ENCODE data around the gene DNAI1. TPM values are rescaled to one million over a fixed set of nuclear protein-coding genes. Genes with fewer than 3 reads are reported as not detected.

Gene DNAI1
- total and polyA plus RNA-seq, 10 donors = not detected

DNA sequence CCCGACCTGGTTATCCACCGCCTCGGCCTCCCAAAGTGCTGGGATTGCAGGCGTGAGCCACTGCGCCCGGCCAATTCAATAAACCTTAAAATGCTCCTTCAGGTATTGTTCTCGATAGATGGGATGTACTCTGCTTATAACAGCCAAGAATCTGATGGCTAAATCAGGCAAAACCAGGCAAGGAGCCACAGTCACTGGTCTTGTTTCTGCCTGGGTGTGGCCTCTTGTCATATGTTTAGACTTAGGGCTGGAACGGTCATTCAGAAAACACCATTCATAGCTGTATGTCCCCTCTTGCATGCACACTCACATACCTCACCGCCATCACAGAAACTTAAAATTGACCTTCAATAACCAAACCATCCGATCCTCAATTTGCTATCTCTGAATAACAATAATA, 8.0 kb upstream of the DNAI1 start:
- no peaks in the 10 kb centered on the region for H3K27me3 ChIP-seq (replicated peaks in 1 of 7)
- no peak overlapping the region for H3K27ac ChIP-seq
- no peak overlapping the region for H3K4me3 ChIP-seq
- peaks cover 0 to 29% (median 7%) of the 10 kb centered on the region in 6 donors for H3K4me1 ChIP-seq
- H3K36me3 ChIP-seq = no peaks in the 10 kb centered on the region
- H3K9me3 ChIP-seq = no peaks in the 10 kb centered on the region
- intact Hi-C loops (cut with DNase I; ENCODE audit: low total_unique reads) = no loop called here
- 89 to 96% (median 93%) methylated on average over 10 of the region's 10 CpGs for WGBS, 5 donors
- no peak for DNase-seq
- TF ChIP-seq CTCF (IDR thresholded peaks at IDR 0.05 in 8 of 11, conservative IDR thresholded peaks at IDR 0.05 in 3 of 11) = no peak
- TF ChIP-seq POLR2AphosphoS5 (IDR thresholded peaks at IDR 0.05) = no peak
- no peak for TF ChIP-seq POLR2A (IDR thresholded peaks at IDR 0.05)

DNA sequence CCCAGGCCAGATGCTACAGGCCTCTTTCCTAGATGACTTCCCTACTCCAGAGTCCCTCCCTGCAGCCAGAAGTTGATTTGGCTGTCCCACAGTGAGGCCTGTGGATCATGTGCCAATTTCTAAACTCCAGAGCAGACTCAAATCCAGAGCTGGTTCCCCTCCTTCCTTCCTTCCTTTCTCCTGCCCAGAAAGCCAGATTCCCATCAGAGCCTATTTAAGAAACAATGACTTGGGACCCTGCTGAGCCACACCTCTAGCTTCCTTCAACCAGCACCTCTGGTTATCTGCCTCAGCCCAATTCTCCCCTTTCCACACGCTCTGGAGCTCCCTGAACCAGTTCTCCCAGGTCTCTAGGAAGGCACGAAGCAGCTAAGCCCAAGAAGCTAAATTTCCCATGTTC, 7.5 kb upstream of the DNAI1 start:
- Histone ChIP-seq H3K27me3 (replicated peaks in 1 of 7) (no peaks in the 10 kb centered on the region), H3K27ac (no peak overlapping the region), H3K4me1 (peaks cover 0 to 34% (median 12%) of the 10 kb centered on the region in 6 donors), H3K4me3 (no peak overlapping the region), H3K36me3 (no peaks in the 10 kb centered on the region), H3K9me3 (no peaks in the 10 kb centered on the region)
- intact Hi-C loops (cut with DNase I; ENCODE audit: low total_unique reads) = no loop called here
- WGBS, 5 donors = 81 to 95% (median 84%) methylated on average over 2 of the region's 2 CpGs
- no peak for DNase-seq
- TF ChIP-seq CTCF (IDR thresholded peaks at IDR 0.05 in 8 of 11, conservative IDR thresholded peaks at IDR 0.05 in 3 of 11) = no peak
- no peak for TF ChIP-seq POLR2A (IDR thresholded peaks at IDR 0.05)
- no peak for TF ChIP-seq POLR2AphosphoS5 (IDR thresholded peaks at IDR 0.05)

GRCh38 chr9:34451545-34451944, 7.1 kb upstream of the DNAI1 start:
- no peaks in the 10 kb centered on the region for H3K36me3 ChIP-seq
- intact Hi-C loops (cut with DNase I; ENCODE audit: low total_unique reads) = no loop called here
- H3K27me3 ChIP-seq (replicated peaks in 1 of 7) = no peaks in the 10 kb centered on the region
- no peak for DNase-seq
- no peak overlapping the region for H3K4me3 ChIP-seq
- H3K27ac ChIP-seq = no peak overlapping the region
- H3K9me3 ChIP-seq = no peaks in the 10 kb centered on the region
- peaks cover 3 to 38% (median 16%) of the 10 kb centered on the region in 6 donors for H3K4me1 ChIP-seq
- TF ChIP-seq POLR2AphosphoS5 (IDR thresholded peaks at IDR 0.05) (no peak), CTCF (IDR thresholded peaks at IDR 0.05 in 8 of 11, conservative IDR thresholded peaks at IDR 0.05 in 3 of 11) (no peak), POLR2A (IDR thresholded peaks at IDR 0.05) (no peak)
- 66 to 76% (median 71%) methylated on average over 3 of the region's 3 CpGs for WGBS, 5 donors

- TF ChIP-seq CTCF (IDR thresholded peaks at IDR 0.05 in 8 of 11, conservative IDR thresholded peaks at IDR 0.05 in 3 of 11) (no peak), POLR2AphosphoS5 (IDR thresholded peaks at IDR 0.05) (no peak), POLR2A (IDR thresholded peaks at IDR 0.05) (no peak)
These were observed 6.0 kb upstream of the DNAI1 start for GRCh38 chr9:34452568-34452967.

More at GRCh38 chr9:34452568-34452967, 6.0 kb upstream of the DNAI1 start:
- intact Hi-C loops (cut with DNase I; ENCODE audit: low total_unique reads) = no loop called here
- 80 to 88% (median 82%) methylated on average over 2 of the region's 2 CpGs for WGBS, 5 donors
- H3K36me3 ChIP-seq = no peaks in the 10 kb centered on the region
- H3K4me1 ChIP-seq = peaks cover 13 to 48% (median 26%) of the 10 kb centered on the region in 6 donors
- H3K27me3 ChIP-seq (replicated peaks in 1 of 7) = no peaks in the 10 kb centered on the region
- H3K9me3 ChIP-seq = no peaks in the 10 kb centered on the region
- no peak overlapping the region for H3K27ac ChIP-seq
- DNase-seq = no peak
- no peak overlapping the region for H3K4me3 ChIP-seq
